Activated T-helper 1 cell treated with anti-CD3 and anti-CD28 coated beads, Interleukin-12 subunit alpha, Interleukin-12 subunit beta, Interleukin-2, Interleukin-4 antibody, amounts not matched to agents 30 ng/mL and 10 ng/mL and 1 ng/mL, durations not matched to agents 14 hours and 24 hours and 36 hours (primary cell): ENCODE results near the gene PNPLA7. TPM values are rescaled to one million over a fixed set of nuclear protein-coding genes. Genes with fewer than 3 reads are reported as not detected.
"Not testable (repeated sequence)": the region's sequence is repeated elsewhere in the genome, so short reads cannot be mapped to it uniquely, and the experiment has no call there.

ENCODE experiments used
- DNase-seq: peaks from one replicate; pipeline ENCODE4 v3.0.0; 2021; ENCODE audit warnings: low spot score
- H3K27ac Mint-ChIP-seq: one replicate; pipeline ENCODE4 v1.8.0; 2021; ENCODE audit warnings: mild to moderate bottlenecking, mixed read lengths
- H3K27me3 Mint-ChIP-seq: one replicate; pipeline ENCODE4 v1.8.0; 2022; ENCODE audit warnings: mild to moderate bottlenecking, moderate library complexity, mixed read lengths; ENCODE audit not compliant: insufficient read depth
- H3K36me3 Mint-ChIP-seq: one replicate; pipeline ENCODE4 v1.8.0; 2021; ENCODE audit warnings: low read depth, mixed read lengths
- H3K4me1 Mint-ChIP-seq: one replicate; pipeline ENCODE4 v1.8.0; 2021; ENCODE audit warnings: low read depth, mixed read lengths
- H3K4me3 Mint-ChIP-seq: one replicate; pipeline ENCODE4 v1.8.0; 2021; ENCODE audit warnings: mild to moderate bottlenecking, moderate library complexity, mixed read lengths
- H3K9me3 Mint-ChIP-seq: one replicate; pipeline ENCODE4 v1.8.0; 2021; ENCODE audit warnings: mixed read lengths
- intact Hi-C: fragments of 100-400 bp; cut with micrococcal nuclease; formaldehyde crosslinking; loops from one replicate; pipeline ENCODE4 v1.15.1; 2024
- total RNA-seq: library from RNA; stranded (reverse); gene quantifications from 2 replicates; pipeline ENCODE4 v1.2.3, GENCODE V29; 2022

The PNPLA7 gene
- total RNA-seq, 1 donor from 2014 or later: 1.2 TPM

- Mint-ChIP-seq H3K9me3 (no peaks in the 10 kb centered on the region), H3K27ac (peak overlapping the region; percentile 29), H3K27me3 (no peaks in the 10 kb centered on the region), H3K4me3 (no peak overlapping the region), H3K36me3 (peaks cover 16% of the 10 kb centered on the region), H3K4me1 (no peaks in the 10 kb centered on the region)
- intact Hi-C loops: no loop called here
- DNase-seq: no peak
These were observed 14.7 kb upstream of the PNPLA7 start for GRCh38 chr9:137564817-137565411.

- intact Hi-C loops: no loop called here
- Mint-ChIP-seq H3K27ac (no peak overlapping the region), H3K27me3 (no peaks in the 10 kb centered on the region), H3K4me3 (no peak overlapping the region), H3K36me3 (peaks cover 18% of the 10 kb centered on the region), H3K9me3 (no peaks in the 10 kb centered on the region), H3K4me1 (no peaks in the 10 kb centered on the region)
- DNase-seq: no peak
These were observed 13.9 kb upstream of the PNPLA7 start for GRCh38 chr9:137564134-137564533.

GRCh38 chr9:137558127-137558526, 7.9 kb upstream of the PNPLA7 start:
- Mint-ChIP-seq H3K9me3 (no peaks in the 10 kb centered on the region), H3K4me1 (no peaks in the 10 kb centered on the region), H3K4me3 (no peak overlapping the region), H3K36me3 (peaks cover 24% of the 10 kb centered on the region), H3K27ac (no peak overlapping the region), H3K27me3 (no peaks in the 10 kb centered on the region)
- intact Hi-C loops: no loop called here
- no peak for DNase-seq

- H3K4me3 Mint-ChIP-seq: no peak overlapping the region
- intact Hi-C loops: no loop called here
- no peak overlapping the region for H3K27ac Mint-ChIP-seq
- no peaks in the 10 kb centered on the region for H3K27me3 Mint-ChIP-seq
- peaks cover 27% of the 10 kb centered on the region for H3K36me3 Mint-ChIP-seq
- DNase-seq: no peak
- H3K4me1 Mint-ChIP-seq: peaks cover 6% of the 10 kb centered on the region
- no peaks in the 10 kb centered on the region for H3K9me3 Mint-ChIP-seq
These were observed 6.1 kb upstream of the PNPLA7 start for GRCh38 chr9:137556069-137556838.

DNA sequence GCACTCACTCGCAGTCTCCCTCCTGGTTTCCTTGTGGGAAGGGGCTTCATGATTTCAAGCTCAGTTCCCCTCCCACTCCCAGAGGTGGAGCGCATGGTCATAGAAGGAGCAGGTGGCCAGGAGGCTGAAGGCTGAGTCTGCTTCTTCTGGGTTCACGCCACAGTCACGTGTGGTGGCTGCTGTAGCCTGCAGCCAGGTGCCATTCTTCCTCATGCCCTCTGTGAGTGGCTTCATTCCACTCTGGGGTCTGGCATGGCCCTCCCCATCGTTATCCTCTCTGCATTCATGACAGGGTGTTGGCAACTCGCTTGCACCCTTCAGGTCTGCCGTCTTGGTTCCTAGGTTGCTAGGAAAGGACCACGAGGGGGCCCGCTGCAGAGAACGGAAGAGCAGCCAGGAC, 5.0 kb upstream of the PNPLA7 start:
- peak overlapping the region; percentile 36 for H3K27ac Mint-ChIP-seq
- intact Hi-C loops: no loop called here
- H3K4me3 Mint-ChIP-seq: peak overlapping the region; percentile 1
- peaks cover 27% of the 10 kb centered on the region for H3K36me3 Mint-ChIP-seq
- H3K9me3 Mint-ChIP-seq: no peaks in the 10 kb centered on the region
- peaks cover 7% of the 10 kb centered on the region for H3K4me1 Mint-ChIP-seq
- no peaks in the 10 kb centered on the region for H3K27me3 Mint-ChIP-seq
- DNase-seq: no peak

GRCh38 chr9:137554349-137554748, 4.1 kb upstream of the PNPLA7 start:
- no peaks in the 10 kb centered on the region for H3K9me3 Mint-ChIP-seq
- peaks cover 21% of the 10 kb centered on the region for H3K36me3 Mint-ChIP-seq
- H3K27me3 Mint-ChIP-seq: no peaks in the 10 kb centered on the region
- intact Hi-C loops: loop anchor here (5.0 kb wide), 3 partner anchors 132 to 762 kb away; partner anchors contain the start of genes EXD3, NOXA1 and TMEM141
- no peak for DNase-seq
- H3K4me1 Mint-ChIP-seq: peaks cover 14% of the 10 kb centered on the region
- no peak overlapping the region for H3K27ac Mint-ChIP-seq
- H3K4me3 Mint-ChIP-seq: no peak overlapping the region

DNA sequence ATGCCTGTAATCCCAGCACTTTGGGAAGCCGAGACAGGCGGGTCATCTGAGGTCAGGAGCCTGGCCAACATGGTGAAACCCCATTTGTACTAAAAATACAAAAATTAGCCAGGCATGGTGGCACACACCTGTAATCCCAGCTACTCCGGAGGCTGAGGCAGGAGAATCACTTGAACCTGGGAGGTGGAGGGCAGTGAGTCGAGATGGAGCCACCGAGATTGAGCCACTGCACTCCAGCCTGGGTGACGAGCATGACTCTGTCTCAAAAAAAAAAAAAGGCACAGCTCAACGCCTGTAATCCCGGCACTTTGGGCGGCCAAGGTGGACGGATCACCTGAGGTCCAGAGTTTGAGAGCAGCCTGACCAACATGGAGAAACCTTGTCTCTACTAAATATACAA, 3.5 kb upstream of the PNPLA7 start:
- H3K27me3 Mint-ChIP-seq, H3K27ac Mint-ChIP-seq, DNase-seq, H3K9me3 Mint-ChIP-seq: not testable (repeated sequence)
- Mint-ChIP-seq H3K36me3 (peaks cover 21% of the 10 kb centered on the region), H3K4me3 (peak overlapping the region; percentile 91), H3K4me1 (peaks cover 14% of the 10 kb centered on the region)
- intact Hi-C loops: loop anchor here (5.0 kb wide), 3 partner anchors 131 to 761 kb away; partner anchors contain the start of genes EXD3, NOXA1 and TMEM141

DNA sequence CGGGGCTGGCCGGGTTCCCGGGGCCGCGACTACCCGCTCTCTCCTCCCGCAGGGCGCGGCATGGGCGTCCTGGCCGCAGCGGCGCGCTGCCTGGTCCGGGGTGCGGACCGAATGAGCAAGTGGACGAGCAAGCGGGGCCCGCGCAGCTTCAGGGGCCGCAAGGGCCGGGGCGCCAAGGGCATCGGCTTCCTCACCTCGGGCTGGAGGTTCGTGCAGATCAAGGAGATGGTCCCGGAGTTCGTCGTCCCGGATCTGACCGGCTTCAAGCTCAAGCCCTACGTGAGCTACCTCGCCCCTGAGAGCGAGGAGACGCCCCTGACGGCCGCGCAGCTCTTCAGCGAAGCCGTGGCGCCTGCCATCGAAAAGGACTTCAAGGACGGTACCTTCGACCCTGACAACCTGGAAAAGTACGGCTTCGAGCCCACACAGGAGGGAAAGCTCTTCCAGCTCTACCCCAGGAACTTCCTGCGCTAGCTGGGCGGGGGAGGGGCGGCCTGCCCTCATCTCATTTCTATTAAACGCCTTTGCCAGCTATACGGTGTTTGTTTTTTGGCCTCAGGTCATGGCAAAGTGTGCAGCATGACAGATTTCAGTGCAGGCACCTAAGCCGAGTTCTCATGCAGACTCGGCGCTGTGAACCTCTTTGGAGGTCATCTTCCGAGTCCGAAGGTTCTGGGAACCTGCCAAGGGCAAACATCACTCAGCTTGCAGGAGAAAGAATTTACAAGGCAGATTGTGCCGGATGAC, 2.0 kb upstream of the PNPLA7 start:
- Mint-ChIP-seq H3K4me1 (peaks cover 14% of the 10 kb centered on the region), H3K36me3 (peaks cover 21% of the 10 kb centered on the region), H3K27ac (peak overlapping the region; percentile 82), H3K9me3 (no peaks in the 10 kb centered on the region), H3K4me3 (peak overlapping the region; percentile 91), H3K27me3 (peaks cover 3% of the 10 kb centered on the region)
- no peak for DNase-seq
- intact Hi-C loops: loop anchor here (5.0 kb wide), 3 partner anchors 130 to 760 kb away; partner anchors contain the start of genes EXD3, NOXA1 and TMEM141

GRCh38 chr9:137551264-137552021, 1.2 kb upstream of the PNPLA7 start, which contains the start of gene MRPL41:
MRPL41 (plus strand) TSS chr9:137551879; CDS start chr9:137552082, 203 bp downstream.
- peak within 1 kb of the TSS; percentile 82 for H3K27ac Mint-ChIP-seq
- peaks cover 14% of the 10 kb centered on the region for H3K4me1 Mint-ChIP-seq
- peaks cover 3% of the 10 kb centered on the region for H3K27me3 Mint-ChIP-seq
- H3K9me3 Mint-ChIP-seq: no peaks in the 10 kb centered on the region
- DNase-seq: peak; percentile 92
- intact Hi-C loops: loop anchor here (1.0 to 5.0 kb wide), 13 partner anchors 16 to 759 kb away; partner anchors contain the start of genes ARRDC1, DPH7, EXD3 and MAN1B1
- peak within 1 kb of the TSS; percentile 91 for H3K4me3 Mint-ChIP-seq
- H3K36me3 Mint-ChIP-seq: peaks cover 21% of the 10 kb centered on the region

- H3K9me3 Mint-ChIP-seq, DNase-seq, H3K27me3 Mint-ChIP-seq, H3K27ac Mint-ChIP-seq: not testable (repeated sequence)
- Mint-ChIP-seq H3K4me1 (peaks cover 14% of the 10 kb centered on the region), H3K36me3 (peaks cover 19% of the 10 kb centered on the region), H3K4me3 (peak overlapping the region; percentile 64)
- intact Hi-C loops: loop anchor here (1.0 to 5.0 kb wide), 13 partner anchors 16 to 759 kb away; partner anchors contain the start of genes ARRDC1, DPH7, EXD3 and MAN1B1
These were observed 709 bp upstream of the PNPLA7 start for GRCh38 chr9:137550958-137551263.

GRCh38 chr9:137547687-137548543, 2.3 kb downstream of the PNPLA7 start:
- Mint-ChIP-seq H3K4me3 (peak overlapping the region; percentile 22), H3K9me3 (no peaks in the 10 kb centered on the region), H3K4me1 (peaks cover 21% of the 10 kb centered on the region), H3K27me3 (peaks cover 3% of the 10 kb centered on the region), H3K36me3 (peaks cover 6% of the 10 kb centered on the region), H3K27ac (no peak overlapping the region)
- DNase-seq: no peak
- intact Hi-C loops: no loop called here
